Caco-2 (cell line): ENCODE results near the gene SGSM1. TPM values are rescaled to one million over a fixed set of nuclear protein-coding genes. Genes with fewer than 3 reads are reported as not detected.

Source experiments
- Bru-seq: library from RNA; stranded (reverse); fragments of 400-500 nt; gene quantifications from one replicate; lab custom pipeline; 2021; lab: Mats Ljungman, UMichigan
- BruChase-seq, 2 experiments: library from RNA; stranded (reverse); fragments of 400-500 nt; gene quantifications; one replicate each; lab custom pipeline; 2021; lab: Mats Ljungman, UMichigan
- BruUV-seq: library from RNA; stranded (reverse); fragments of 400-500 nt; replicated peaks from 2 replicates; lab custom pipeline; 2021; lab: Mats Ljungman, UMichigan
- CTCF ChIA-PET: fragments of 300-600 bp; sonication (Branson Sonifier 250); formaldehyde crosslinking; loops from one replicate; lab custom pipeline; 2022; ENCODE audit warnings: antibody characterized with exemption; lab: Charles Lee
- POLR2A ChIA-PET: fragments of 300-600 bp; sonication (Branson Sonifier 250); formaldehyde crosslinking; loops from one replicate; lab custom pipeline; 2022; ENCODE audit warnings: antibody characterized with exemption; lab: Charles Lee
- DNase-seq, 2 experiments: peaks; one replicate each; pipeline versions ENCODE4 v3.0.0 to v3.0.0-alpha.2; 2020 to 2022
- H3K27me3 ChIP-seq: replicated peaks from 2 replicates; pipeline ENCODE4 v1.6.0; 2011; ENCODE audit warnings: low read length; ENCODE audit not compliant: control insufficient read depth, insufficient read depth
- H3K36me3 ChIP-seq: 2 replicates; pipeline ENCODE4 v1.5.1; 2011; ENCODE audit warnings: low read length; ENCODE audit not compliant: control insufficient read depth, insufficient read depth
- H3K4me1 ChIP-seq: fragments of 250-450 bp; sonication (Bioruptor Pico); 2 replicates; pipeline ENCODE4 v1.5.1; 2020; ENCODE audit warnings: mild to moderate bottlenecking
- H3K4me3 ChIP-seq: 2 replicates; pipeline ENCODE4 v1.5.1; 2011; ENCODE audit warnings: low read depth, mild to moderate bottlenecking, control low read depth, low read length
- H3K9me3 ChIP-seq: fragments of 250-450 bp; sonication (Bioruptor Pico); 2 replicates; pipeline ENCODE4 v1.5.1; 2020; ENCODE audit warnings: mild to moderate bottlenecking, moderate library complexity
- H3K27ac Mint-ChIP-seq: one replicate; pipeline ENCODE4 v1.8.0; 2022; ENCODE audit warnings: mixed read lengths; ENCODE audit not compliant: unreplicated experiment
- H3K27me3 Mint-ChIP-seq: one replicate; pipeline ENCODE4 v1.8.0; 2022; ENCODE audit warnings: mixed read lengths; ENCODE audit not compliant: insufficient read depth, unreplicated experiment
- H3K36me3 Mint-ChIP-seq: one replicate; pipeline ENCODE4 v1.8.0; 2022; ENCODE audit warnings: mild to moderate bottlenecking, mixed read lengths; ENCODE audit not compliant: insufficient read depth, unreplicated experiment
- H3K4me1 Mint-ChIP-seq: one replicate; pipeline ENCODE4 v1.8.0; 2022; ENCODE audit warnings: low read depth, mixed read lengths; ENCODE audit not compliant: unreplicated experiment
- H3K4me3 Mint-ChIP-seq: one replicate; pipeline ENCODE4 v1.8.0; 2022; ENCODE audit warnings: mild to moderate bottlenecking, moderate library complexity, mixed read lengths; ENCODE audit not compliant: unreplicated experiment
- H3K9me3 Mint-ChIP-seq: one replicate; pipeline ENCODE4 v1.8.0; 2022; ENCODE audit warnings: mixed read lengths; ENCODE audit not compliant: unreplicated experiment
- CTCF ChIP-seq, 2 experiments: fragments of 200-600 bp in 1 of 2; IDR thresholded peaks; 1 replicate in 1 of 2; 2 replicates in 1 of 2; pipeline versions ENCODE4 v1.5.1 to v1.8.0; 2011 to 2022; ENCODE audit warnings: antibody characterized with exemption in 1 of 2, control low read depth in 1 of 2, inconsistent platforms in 1 of 2, low read depth in 1 of 2, low read length in 1 of 2, mild to moderate bottlenecking in 1 of 2, moderate library complexity in 1 of 2; ENCODE audit not compliant: insufficient read depth in 1 of 2, severe bottlenecking in 1 of 2, unreplicated experiment in 1 of 2
- intact Hi-C: fragments of 100-400 bp; cut with micrococcal nuclease; formaldehyde crosslinking; loops from one replicate; pipeline ENCODE4 v1.10.0; 2022; ENCODE audit not compliant: unreplicated experiment
- long read RNA-seq: library from polyadenylated mRNA; stranded (forward); transcript quantifications from one replicate; pipeline ENCODE4 v2.0.0, GENCODE V29; 2022
- total RNA-seq: library from RNA; stranded (reverse); gene quantifications from 2 replicates; pipeline ENCODE4 v1.2.3, GENCODE V29; 2022

The SGSM1 gene, protein sequence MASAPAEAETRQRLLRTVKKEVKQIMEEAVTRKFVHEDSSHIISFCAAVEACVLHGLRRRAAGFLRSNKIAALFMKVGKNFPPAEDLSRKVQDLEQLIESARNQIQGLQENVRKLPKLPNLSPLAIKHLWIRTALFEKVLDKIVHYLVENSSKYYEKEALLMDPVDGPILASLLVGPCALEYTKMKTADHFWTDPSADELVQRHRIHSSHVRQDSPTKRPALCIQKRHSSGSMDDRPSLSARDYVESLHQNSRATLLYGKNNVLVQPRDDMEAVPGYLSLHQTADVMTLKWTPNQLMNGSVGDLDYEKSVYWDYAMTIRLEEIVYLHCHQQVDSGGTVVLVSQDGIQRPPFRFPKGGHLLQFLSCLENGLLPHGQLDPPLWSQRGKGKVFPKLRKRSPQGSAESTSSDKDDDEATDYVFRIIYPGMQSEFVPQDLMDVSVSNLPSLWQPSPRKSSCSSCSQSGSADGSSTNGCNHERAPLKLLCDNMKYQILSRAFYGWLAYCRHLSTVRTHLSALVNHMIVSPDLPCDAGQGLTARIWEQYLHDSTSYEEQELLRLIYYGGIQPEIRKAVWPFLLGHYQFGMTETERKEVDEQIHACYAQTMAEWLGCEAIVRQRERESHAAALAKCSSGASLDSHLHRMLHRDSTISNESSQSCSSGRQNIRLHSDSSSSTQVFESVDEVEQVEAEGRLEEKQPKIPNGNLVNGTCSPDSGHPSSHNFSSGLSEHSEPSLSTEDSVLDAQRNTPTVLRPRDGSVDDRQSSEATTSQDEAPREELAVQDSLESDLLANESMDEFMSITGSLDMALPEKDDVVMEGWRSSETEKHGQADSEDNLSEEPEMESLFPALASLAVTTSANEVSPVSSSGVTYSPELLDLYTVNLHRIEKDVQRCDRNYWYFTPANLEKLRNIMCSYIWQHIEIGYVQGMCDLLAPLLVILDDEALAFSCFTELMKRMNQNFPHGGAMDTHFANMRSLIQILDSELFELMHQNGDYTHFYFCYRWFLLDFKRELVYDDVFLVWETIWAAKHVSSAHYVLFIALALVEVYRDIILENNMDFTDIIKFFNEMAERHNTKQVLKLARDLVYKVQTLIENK
- total RNA-seq (5.5 and 6.1 TPM in 2 replicates), Bru-seq, nascent RNA (percentile 52 among the genes with signal in this experiment), BruChase-seq, experiment 1, labeled RNA remaining after a 2-hour chase (percentile 53 among the genes with signal in this experiment), BruChase-seq, experiment 2, labeled RNA remaining after a 6-hour chase (percentile 51 among the genes with signal in this experiment)
- long read RNA-seq, full-length matches to known transcripts, result 1 of 8 reads
- long read RNA-seq, partial matches to known transcripts, result 1 of 8 reads
- long read RNA-seq, other reads (novel, unspliced or antisense), result 6 of 8 reads

- peak within 1 kb of the TSS; percentile 32 for H3K4me3 Mint-ChIP-seq
- no peaks in the 10 kb centered on the region for H3K36me3 ChIP-seq
- peak within 1 kb of the TSS; percentile 85 for H3K4me3 ChIP-seq
- ChIA-PET CTCF (interaction anchor here (0.6 to 1.1 kb wide), 14 partner anchors 16 to 306 kb away, joined by 3 to 9 read pairs (median 4); no protein-coding TSS in a partner anchor), POLR2A (interaction anchor here (0.6 to 1.0 kb wide), 2 partner anchors 30 to 73 kb away, joined by 10 read pairs; no protein-coding TSS in a partner anchor)
- H3K36me3 Mint-ChIP-seq, result no peaks in the 10 kb centered on the region
- no peak for TF ChIP-seq CTCF (IDR thresholded peaks at IDR 0.05; ENCODE audit: insufficient read depth in 1 of 2, low read depth in 1 of 2, low read length in 1 of 2, severe bottlenecking in 1 of 2, unreplicated experiment in 1 of 2)
- peak; percentile 87 to 94 for DNase-seq
- no peaks in the 10 kb centered on the region for H3K27me3 Mint-ChIP-seq
- H3K4me1 ChIP-seq, result peaks cover 24% of the 10 kb centered on the region
- no TSS peak for BruUV-seq
- peaks cover 31% of the 10 kb centered on the region for H3K4me1 Mint-ChIP-seq
- H3K9me3 ChIP-seq, result no peaks in the 10 kb centered on the region
- H3K27ac Mint-ChIP-seq, result no peak within 1 kb of the TSS
- intact Hi-C loops, result no loop called here
- no peaks in the 10 kb centered on the region for H3K9me3 Mint-ChIP-seq
- H3K27me3 ChIP-seq, result no peaks in the 10 kb centered on the region
These were observed at the start of gene SGSM1 for GRCh38 chr22:24805790-24806662. Gene SGSM1, plus strand, starts transcription at chr22:24806211. Its CDS starts 115 bp downstream, at chr22:24806326.

DNA sequence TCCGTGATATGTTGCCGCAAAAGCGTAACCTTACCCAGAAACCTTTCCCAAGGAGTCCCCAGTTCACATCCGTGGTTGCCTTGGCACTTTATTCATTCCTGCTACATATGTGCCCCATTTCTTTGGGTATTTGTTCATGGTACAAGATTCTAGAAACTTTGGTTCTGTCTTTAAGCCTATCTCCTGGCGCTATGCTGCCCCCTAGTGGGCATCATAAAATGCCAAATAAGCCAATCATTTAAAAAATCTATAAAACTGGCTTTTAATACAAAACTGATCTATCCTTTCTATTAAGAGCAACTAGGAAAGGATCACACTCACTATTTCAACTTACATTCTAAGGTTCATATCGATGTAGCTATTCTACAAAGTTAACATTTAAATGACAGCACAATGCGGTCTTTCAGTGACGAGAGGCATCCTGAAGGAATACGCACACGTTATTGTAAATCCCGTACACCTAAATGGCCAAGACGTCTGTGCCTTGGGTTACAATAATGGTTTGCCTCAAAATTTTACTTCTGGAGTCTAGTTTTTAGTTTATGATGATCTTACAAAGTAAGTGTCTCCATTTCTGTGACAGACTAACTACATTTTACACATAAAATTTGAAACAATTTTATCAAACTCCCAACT, 47.7 kb upstream of the SGSM1 start:
- peak in 1 of 2 experiments; percentile 68 for DNase-seq
- H3K9me3 ChIP-seq, result no peaks in the 10 kb centered on the region
- no peaks in the 10 kb centered on the region for H3K9me3 Mint-ChIP-seq
- H3K4me1 ChIP-seq, result no peaks in the 10 kb centered on the region
- BruUV-seq, result no TSS peak
- no peak overlapping the region for H3K27ac Mint-ChIP-seq
- intact Hi-C loops, result loop anchor here (1.0 to 10.0 kb wide), 2 partner anchors 52 to 123 kb away; no protein-coding TSS in a partner anchor
- H3K36me3 Mint-ChIP-seq, result no peaks in the 10 kb centered on the region
- no peaks in the 10 kb centered on the region for H3K27me3 Mint-ChIP-seq
- no peak overlapping the region for H3K4me3 ChIP-seq
- peak; percentile 73 to 87 for TF ChIP-seq CTCF (IDR thresholded peaks at IDR 0.05; ENCODE audit: insufficient read depth in 1 of 2, low read depth in 1 of 2, low read length in 1 of 2, severe bottlenecking in 1 of 2, unreplicated experiment in 1 of 2)
- H3K36me3 ChIP-seq, result no peaks in the 10 kb centered on the region
- no peak overlapping the region for H3K4me3 Mint-ChIP-seq
- H3K27me3 ChIP-seq, result no peaks in the 10 kb centered on the region
- ChIA-PET POLR2A (interaction anchor here (0.6 kb wide), 1 partner anchor 32 kb away, joined by 4 read pairs; no protein-coding TSS in a partner anchor), CTCF (interaction anchor here (0.9 to 2.6 kb wide), 3 partner anchors 45 to 52 kb away, joined by 3 to 12 read pairs (median 12); no protein-coding TSS in a partner anchor)
- H3K4me1 Mint-ChIP-seq, result no peaks in the 10 kb centered on the region
